ENCODE measurements around the gene LCE3A. TPM values are rescaled to one million over a fixed set of nuclear protein-coding genes. Genes with fewer than 3 reads are reported as not detected.

The LCE3A gene
- total RNA-seq, 1 experiment from 2014 or later, result not detected

- ChIA-PET RAD21 (ENCODE audit: low non-redundant PET in 1 of 2, low total read pairs in 2 of 2, uncharacterized antibody in 2 of 2, unreplicated experiment in 2 of 2) (no interaction called here), CTCF (no interaction called here), POLR2A (no interaction called here)
- no TSS peak for BruUV-seq (replicated peaks)
- Histone ChIP-seq H3K27ac (ENCODE audit: low read depth, low read length) (no peak overlapping the region), H3K79me2 (ENCODE audit: insufficient read depth, low read length) (no peaks in the 10 kb centered on the region), H4K20me1 (ENCODE audit: insufficient read depth) (no peaks in the 10 kb centered on the region), H3K4me3 (replicated peaks in 1 of 2; ENCODE audit: low read depth in 1 of 2, low read length in 2 of 2) (no peak overlapping the region), H3K9me2 (ENCODE audit: insufficient read depth) (no peaks in the 10 kb centered on the region), H3K4me1 (ENCODE audit: control insufficient read depth in 1 of 2, insufficient read depth in 2 of 2, low read length in 2 of 2) (no peaks in the 10 kb centered on the region), H3K4me2 (ENCODE audit: low read length) (no peak overlapping the region), H3K9me3 (ENCODE audit: control insufficient read depth in 1 of 2, insufficient read depth in 1 of 2, low read depth in 1 of 2, low read length in 2 of 2) (no peaks in the 10 kb centered on the region), H3K27me3 (ENCODE audit: insufficient read depth, low read length) (peaks cover 46% of the 10 kb centered on the region), H3K9ac (ENCODE audit: low read length) (no peak overlapping the region), H3K36me3 (ENCODE audit: control insufficient read depth in 1 of 2, insufficient read depth in 2 of 2, low read length in 2 of 2) (no peaks in the 10 kb centered on the region), H2AFZ (ENCODE audit: low read depth, low read length, poor library complexity, severe bottlenecking) (no peak overlapping the region)
- TF ChIP-seq YY1 (IDR thresholded peaks at IDR 0.05; ENCODE audit: extremely low read depth, insufficient replicate concordance, low read depth, low read length), result no peak
- no peak for TF ChIP-seq POLR2A (IDR thresholded peaks at IDR 0.05; ENCODE audit: borderline replicate concordance, extremely low read depth, insufficient read depth, insufficient read length)
- TF ChIP-seq EZH2 (IDR thresholded peaks at IDR 0.05), result no peak
- no peak for TF ChIP-seq POLR2AphosphoS5 (IDR thresholded peaks at IDR 0.05; ENCODE audit: low read depth, low read length)
- TF ChIP-seq SRF (IDR thresholded peaks at IDR 0.05; ENCODE audit: low read depth), result no peak
- TF ChIP-seq ZNF274 (IDR thresholded peaks at IDR 0.05; ENCODE audit: low read depth, low read length), result no peak
- TF ChIP-seq CEBPB (IDR thresholded peaks at IDR 0.05; ENCODE audit: low read depth), result no peak
- no peak for TF ChIP-seq EGR1 (IDR thresholded peaks at IDR 0.05; ENCODE audit: low read depth)
- no peak for TF ChIP-seq ZBTB33 (IDR thresholded peaks at IDR 0.05; ENCODE audit: extremely low read depth, insufficient replicate concordance, low read length)
- no peak for TF ChIP-seq REST (IDR thresholded peaks at IDR 0.05; ENCODE audit: low read depth)
- TF ChIP-seq EZH2phosphoT487 (IDR thresholded peaks at IDR 0.05; ENCODE audit: borderline replicate concordance), result no peak
- TF ChIP-seq ELF1 (IDR thresholded peaks at IDR 0.05; ENCODE audit: borderline replicate concordance, low read depth), result no peak
- TF ChIP-seq CTCF (IDR thresholded peaks at IDR 0.05 in 2 of 3, conservative IDR thresholded peaks at IDR 0.05 in 1 of 3; ENCODE audit: borderline replicate concordance in 1 of 3, insufficient read depth in 1 of 3, low read depth in 2 of 3, low read length in 2 of 3), result no peak
- no peak for TF ChIP-seq FOSL1 (IDR thresholded peaks at IDR 0.05; ENCODE audit: low read depth)
- TF ChIP-seq CBX3 (IDR thresholded peaks at IDR 0.05; ENCODE audit: low read depth), result no peak
- TF ChIP-seq ZFX (IDR thresholded peaks at IDR 0.05), result no peak
- no peak for TF ChIP-seq JUND (IDR thresholded peaks at IDR 0.05)
- no peak for TF ChIP-seq MAX (IDR thresholded peaks at IDR 0.05)
- no peak for TF ChIP-seq RAD21 (IDR thresholded peaks at IDR 0.05; ENCODE audit: low read depth)
- ATAC-seq (no peak), DNase-seq (ENCODE audit: low read depth, low spot score) (no peak)
- intact Hi-C loops (cut with micrococcal nuclease), result no loop called here
Observed at GRCh38 chr1:152577168-152577567, 45.7 kb downstream of the LCE3A start.

Data from HCT116 (cell line).